Activated CD4-positive, alpha-beta T cell treated with anti-CD3 and anti-CD28 coated beads for 4 hours (primary cell): ENCODE data around the gene SGCD.
"Not testable (repeated sequence)": the region's sequence is repeated elsewhere in the genome, so short reads cannot be mapped to it uniquely, and the experiment has no call there.

ENCODE experiments used
- DNase-seq, 2 donors: peaks; one replicate each; pipeline ENCODE4 v3.0.0-alpha.2; 2020

SGCD gene

DNA sequence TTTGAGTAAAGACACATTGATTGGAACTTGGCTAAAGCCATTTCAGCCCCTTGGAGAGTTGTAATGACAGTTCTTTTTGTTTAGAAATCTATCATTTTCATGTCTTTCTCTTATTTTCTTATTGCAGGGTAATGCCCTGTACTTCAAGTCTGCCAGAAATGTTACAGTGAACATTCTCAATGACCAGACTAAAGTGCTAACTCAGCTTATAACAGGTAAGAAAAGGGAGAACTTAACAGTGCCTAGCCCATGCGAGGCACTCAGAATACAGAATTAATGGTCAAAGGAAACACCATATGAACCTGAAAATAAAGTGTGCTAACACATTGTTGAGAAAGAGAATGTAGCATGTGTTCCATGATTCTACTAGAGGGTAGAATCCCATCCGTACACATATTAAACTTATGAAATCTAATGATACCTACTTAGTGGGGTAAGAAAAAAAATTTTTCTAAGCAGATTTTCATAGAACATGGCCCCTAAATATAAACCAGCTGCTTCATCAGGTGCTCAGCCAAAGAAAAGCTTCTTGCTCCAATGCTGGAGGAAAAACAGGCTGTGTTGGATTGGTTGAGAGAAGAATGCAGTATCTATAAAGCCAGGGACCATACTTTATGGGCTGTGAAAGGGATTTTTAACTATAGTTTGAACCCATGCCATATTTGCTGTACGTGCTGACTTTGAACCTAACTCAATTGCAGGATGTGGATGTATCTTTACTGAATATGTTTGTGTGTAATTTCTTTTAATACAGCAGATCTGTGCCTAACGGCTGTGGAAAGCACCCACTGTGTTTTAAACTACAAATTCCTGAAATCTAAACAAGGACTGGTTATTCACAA, 262.4 kb downstream of the SGCD start:
- DNase-seq, result no peak

DNA sequence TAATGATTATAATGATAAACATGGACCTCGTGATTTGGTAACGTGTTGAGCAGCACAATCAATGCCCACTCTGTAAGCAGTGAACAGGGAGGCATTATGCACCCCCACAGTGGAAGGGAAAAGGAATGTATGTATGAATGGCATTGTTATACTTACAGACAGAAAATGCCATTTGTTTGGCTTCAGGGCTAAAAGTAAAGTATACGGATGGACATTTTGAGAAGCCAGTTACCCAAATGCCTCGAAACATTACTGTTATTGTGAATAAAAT, 262.9 kb downstream of the SGCD start:
- no peak for DNase-seq

DNA sequence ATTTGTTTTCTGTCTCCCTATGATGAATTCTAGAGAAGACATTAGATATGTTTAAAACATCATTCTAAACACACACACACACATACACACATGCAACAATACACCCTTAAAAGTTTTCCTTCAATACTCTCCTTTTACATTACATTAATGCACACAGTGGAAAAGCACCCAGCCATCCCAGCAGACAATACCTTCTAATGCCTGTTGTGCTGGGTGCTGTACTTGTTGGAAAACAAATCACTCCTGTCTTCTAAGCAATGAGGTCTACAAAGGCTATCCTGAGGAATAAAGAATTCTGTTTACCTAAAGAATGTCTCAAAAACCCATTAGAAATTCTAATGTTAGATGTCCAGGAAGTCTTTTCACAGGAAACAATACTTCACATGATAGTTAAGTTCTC, 264.0 kb downstream of the SGCD start:
- DNase-seq, result no peak

DNA sequence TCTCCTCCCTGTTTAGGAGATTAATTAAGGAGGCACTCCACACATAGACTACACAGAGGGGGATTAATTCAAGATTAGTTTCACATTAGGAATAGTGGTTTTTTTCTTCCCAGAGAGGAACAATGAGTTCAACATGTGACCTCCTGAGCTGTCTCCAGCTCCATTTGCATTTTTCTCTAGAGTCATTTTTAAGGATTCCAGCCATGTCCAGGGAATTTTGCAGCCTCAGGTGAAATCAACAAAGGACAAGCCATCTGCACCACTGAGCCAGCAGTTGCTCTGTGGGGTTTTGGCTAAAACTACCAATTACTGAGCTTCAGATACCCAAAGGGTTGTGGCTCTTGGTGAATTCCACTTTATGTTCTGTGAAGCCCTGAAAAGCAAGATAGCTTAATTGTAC, 264.7 kb downstream of the SGCD start:
- no peak for DNase-seq

DNA sequence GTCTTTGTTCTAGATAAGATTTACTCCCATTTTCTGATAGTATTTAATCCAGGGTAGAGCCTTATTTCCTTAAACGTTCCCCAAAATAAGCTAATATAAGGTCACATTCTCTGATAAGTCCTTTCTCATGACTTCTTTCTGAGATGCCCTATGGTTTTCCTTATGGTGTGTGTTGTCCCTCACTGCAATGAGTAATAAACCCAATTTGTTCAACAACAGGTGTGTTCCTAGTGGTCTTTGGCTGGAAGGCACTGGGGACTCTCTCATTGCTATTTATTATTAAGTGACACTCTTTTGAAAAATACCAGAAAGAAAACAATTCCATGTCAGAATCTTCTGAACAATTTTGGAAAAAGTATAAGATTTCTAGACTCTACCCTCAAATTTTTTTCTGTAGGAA, 266.6 kb downstream of the SGCD start:
- no peak for DNase-seq

DNA sequence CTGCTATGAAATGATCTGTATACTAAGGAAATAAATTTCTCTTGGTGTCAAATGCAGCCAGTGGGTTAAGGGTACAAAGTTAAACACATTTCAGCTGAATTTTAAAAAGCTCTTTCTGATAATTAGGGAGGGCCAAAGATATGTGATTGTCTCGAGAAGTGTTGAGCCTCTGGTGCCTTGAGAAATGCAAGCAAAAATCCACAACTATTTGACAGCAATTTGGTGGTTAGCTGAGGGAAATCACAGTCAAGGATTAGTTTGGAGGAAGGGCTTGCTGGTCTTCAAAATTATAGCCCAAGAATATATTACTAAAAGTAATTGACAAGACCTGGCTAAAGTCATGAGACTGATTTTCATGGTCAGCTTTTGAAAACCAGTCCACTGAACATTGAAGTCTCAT, 267.4 kb downstream of the SGCD start:
- DNase-seq, result no peak

DNA sequence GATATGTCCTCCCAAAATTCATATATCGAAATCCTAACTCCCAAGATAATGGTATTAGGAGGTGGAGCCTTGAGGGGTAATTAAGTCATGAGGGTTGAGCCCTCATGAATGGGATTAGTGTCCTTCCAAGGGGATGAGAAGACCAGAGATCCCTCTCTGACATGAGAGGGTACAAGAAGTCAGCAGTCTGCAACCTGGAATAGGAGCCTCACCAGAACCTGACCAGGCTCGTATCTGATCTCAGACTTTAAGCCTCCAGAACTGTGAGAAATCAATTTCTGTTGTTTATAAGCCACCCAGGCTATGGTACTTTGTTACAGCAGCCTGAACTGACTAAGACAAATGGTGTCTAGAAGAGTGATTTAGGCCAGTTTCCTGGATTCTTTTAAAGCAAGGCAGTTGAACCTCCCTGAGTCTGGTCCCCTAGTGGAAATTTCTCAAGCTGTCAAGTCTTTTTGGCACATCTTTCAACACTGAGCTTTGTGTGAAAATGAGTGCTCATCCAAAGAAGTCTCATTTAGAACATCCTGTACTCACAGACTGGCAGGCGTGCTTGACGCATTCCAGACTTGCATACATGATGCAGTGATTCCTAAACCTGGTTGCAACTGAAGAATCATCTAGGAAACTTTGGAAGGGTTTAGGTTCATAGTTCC, 268.3 kb downstream of the SGCD start:
- DNase-seq, result no peak

DNA sequence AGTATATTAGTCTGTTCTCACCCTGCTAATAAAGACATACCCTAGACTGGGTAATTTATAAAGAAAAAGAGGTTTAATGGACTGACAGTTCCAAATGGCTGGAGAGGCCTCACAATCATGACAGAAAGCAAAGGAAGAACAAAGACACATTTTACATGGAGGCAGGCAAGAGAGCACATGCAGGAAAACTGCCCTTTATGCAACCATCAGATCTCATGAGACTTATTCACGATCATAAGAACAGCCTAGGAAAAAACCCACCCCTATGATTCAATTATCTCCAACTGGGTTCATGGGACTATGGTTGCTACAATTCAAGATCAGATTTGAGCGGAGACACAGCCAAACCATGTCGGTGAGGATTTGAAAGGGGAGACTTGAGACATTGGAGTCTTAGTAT, 270.3 kb downstream of the SGCD start:
- DNase-seq, result no peak

DNA sequence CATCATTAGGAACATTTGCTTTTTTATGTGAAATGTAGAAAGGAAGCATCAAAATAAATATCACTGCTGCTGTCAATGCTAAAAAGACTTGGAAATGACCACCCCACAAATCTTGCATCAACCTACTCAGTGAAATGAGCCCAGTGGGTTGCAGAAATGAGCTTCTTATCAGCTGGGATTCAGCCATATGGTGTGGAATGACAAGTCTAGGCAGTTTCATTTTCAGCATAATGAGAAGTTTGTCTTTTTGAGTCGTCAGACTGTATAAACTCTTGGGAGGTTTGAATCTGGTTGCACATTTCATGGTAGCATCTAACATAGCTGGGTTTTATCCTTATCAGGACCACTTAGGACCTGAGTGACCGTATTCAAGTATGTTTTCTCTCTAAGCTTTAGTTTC, 272.0 kb downstream of the SGCD start:
- no peak for DNase-seq

DNA sequence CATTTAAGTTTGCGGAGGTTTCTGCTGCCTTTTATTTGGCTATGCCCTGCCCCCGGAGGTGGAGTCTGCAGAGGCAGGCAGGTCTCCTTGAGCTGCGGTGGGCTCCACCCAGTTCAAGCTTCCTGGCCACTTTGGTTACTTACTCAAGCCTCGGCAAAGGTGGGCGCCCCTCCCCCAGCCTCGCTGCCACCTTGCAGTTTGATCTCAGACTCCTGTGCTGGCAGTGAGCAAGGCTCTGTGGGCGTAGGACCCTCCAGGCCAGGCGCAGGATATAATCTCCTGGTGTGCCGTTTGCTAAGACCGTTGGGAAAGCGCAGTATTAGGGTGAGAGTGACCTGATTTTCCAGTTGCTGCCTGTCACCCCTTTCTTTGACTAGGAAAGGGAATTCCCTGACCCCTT, 283.6 kb downstream of the SGCD start:
- not testable (repeated sequence) for DNase-seq

DNA sequence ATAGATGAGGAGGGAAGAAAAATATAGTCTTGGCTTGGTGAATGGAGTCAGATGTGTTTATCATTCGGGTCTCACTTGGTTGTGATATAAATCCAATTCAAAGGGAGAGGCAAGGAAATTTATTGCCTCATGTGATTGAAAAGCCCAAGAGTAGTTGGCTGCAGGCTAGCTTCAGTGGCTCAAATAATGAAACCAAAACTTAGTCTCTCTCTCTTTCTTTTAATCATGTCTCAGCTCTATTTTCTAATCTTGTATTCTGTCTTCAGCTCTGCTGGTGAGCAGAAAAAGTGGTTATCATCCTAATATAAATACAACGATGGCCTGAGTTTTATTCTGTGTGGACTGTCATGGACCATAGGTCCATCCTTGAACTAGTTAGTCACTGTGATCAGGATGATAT, 288.9 kb downstream of the SGCD start:
- no peak for DNase-seq

DNA sequence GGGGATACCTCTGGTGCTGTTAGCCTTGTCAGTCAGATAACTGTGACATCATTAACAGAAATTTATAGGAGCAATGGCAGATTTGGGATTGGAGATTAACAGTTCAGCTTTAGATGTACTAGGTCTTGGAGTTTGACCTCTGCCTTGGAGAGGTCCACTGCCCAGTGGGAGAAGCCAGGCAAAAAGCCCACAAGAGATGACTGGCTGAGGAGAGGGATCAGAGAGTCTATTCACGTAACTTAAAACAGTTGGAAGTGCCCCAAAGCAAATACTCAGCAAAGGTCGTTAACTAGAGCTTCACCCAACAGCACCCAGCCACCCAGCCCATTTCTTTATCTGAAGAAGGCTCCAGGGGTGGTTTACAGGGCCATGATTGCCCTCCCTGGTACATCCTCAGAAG, 290.5 kb downstream of the SGCD start:
- no peak for DNase-seq

DNA sequence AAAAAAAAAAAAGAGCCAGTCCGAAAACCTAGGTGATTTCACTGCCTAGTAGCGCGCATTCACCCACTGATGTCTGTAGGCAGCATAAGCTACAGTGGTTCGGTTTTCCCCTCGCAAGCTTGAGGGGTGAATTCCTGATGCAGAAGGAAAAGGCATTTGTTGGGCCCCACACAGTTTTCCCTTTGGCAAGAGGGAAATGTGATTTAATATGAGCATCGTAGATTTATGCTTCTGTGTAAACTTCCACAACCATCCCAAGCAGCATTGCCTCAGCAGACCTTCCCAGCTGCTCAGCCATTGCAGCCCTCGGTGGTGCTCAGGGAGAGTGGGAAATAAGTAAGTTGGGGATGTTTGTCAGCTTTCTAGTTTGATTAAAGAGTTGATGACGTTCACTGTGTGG, 291.6 kb downstream of the SGCD start:
- DNase-seq, result no peak

DNA sequence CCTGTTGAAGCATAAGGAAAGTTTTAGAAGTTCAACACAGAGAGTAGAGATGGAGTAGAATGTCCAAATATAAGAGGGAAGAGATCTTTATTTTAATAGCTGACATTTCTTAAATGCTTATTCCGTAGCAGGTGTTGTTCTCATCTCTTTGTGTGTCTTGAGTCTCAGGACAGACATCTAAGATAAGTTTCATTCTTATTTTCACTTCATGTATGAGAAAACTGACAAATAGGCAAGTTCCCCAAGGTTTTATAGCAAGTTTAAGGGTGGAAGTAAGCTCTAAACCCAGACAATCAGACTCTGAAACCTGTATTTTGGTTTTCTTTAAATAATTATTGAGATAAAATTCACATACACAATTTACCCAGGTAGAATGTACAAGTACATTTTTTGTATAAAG, 294.8 kb downstream of the SGCD start:
- no peak for DNase-seq

DNA sequence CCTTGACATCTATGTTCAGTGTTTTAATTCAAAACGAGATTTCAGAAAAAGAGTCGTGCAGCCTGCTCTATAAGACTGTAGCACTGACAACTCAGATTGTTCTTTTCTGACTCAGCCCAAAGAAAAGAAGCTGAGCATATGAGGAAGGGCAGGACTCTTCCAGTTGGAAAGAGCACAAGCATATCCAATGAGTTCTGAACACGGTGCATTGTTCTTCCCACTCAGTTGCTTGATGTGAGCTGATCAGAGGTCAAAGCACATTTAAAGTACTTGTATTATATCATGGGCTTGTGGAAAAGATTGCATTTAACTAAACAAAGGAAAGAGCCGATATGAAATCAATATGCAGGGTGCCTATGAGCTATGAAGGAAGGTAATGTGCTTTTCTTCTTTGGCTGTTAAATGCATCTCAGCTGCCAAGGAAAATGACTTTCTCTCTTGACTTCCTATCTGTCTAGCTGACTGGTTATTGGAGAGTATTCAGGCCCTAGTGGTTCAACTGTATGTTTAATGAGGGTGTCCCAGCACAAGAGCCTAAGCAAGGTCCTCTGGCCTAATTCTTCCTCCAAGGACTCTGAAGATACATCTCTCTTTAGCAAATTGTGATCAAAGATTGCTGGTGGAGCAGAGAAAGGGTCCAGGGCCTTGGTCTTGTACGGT, 296.5 kb downstream of the SGCD start:
- DNase-seq, result no peak

DNA sequence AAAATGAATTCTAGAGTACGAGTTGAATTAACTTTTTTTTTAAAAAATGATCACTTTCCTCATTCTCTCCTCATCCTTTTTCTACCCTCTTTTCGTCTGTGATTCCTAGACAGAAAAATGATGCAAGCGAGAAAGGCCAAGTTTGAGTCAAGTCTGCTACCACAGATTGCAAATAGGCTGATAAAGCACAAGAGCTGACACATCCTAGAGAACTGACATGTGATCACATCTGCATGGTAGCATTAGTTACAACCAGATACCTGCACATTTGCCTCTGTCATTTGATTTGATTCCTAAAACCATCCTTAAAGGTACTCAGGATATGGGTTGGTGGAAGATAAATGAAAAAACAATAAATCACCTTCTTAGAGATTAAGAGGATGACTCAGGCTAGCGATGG, 297.7 kb downstream of the SGCD start:
- no peak for DNase-seq

DNA sequence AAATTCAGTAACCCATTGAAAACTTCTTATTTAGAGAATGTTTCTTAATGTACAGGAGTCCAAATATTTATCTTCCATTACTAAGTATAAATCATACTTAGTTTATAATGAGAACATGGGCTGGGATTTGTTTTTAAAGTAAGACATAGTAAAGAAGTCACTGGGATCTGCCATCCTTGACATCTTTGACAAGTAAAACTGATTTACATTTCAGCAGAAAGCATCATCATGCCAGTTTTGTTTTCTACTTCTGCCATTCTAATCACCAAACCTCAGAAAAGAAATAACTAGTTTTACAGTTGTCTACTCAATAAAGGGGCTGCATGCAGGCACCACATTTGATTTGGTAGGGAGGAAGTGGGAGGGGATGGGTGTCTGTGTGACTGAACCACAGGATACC, 301.5 kb downstream of the SGCD start:
- no peak for DNase-seq

DNA sequence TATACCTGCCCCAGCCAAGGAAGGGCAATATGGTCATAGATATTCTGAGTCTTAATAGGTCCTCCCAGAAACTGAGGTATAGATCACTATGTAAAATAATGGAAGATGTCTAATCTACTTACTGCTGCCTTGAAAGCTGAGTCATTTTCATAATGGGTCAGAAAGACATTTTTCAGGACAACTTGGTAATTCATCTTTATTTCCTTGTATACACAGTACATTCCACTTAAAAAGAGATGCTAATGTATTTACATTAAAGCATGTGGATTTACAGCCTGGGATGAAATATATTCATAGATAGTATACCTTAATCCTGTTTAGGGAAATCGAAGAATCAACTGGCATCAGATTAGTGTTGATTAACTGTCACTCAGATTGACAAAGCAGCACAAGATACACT, 304.0 kb downstream of the SGCD start:
- no peak for DNase-seq

DNA sequence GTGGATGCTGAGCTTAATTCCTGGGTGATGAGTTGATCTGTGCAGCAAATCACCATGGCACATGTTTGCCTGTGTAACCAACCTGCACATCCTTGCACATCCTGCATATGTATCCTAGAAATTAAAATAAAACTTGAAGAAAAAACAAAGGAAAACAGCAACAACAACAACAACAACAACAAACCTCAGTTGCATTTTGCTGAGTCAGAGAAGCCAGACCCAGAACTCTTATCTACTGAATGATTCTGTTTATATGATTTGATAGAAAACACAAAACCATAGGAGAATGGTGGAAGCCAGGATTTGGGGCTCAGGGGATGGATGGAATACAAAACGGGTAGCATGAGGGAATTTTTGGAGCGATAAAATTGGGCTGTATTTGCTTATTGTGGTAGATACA, 307.3 kb downstream of the SGCD start:
- no peak for DNase-seq

DNA sequence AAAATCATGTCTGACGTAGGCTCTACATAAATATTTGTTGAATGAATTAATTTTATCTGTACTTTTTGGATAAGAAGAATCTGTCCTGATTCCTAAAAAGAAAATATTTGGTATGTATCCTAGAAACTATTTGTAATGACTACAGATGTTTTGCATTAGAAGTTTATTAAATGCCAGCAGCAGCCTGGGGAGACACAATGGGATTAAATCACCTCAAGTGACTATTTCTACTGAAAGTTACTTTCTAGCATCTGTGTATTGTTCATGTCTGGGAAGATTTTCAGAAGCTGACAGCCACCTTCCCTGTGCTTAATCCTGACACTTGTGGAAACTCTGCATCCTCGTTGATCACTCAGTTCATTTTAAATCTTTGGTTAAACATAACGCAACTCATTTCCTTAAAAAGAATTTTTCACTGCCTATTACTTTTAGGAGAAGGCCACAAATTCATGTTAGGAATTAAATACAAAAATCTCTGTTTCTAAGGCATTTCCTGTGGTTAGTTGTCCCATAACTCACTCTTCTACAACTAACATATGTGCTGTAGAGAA, 313.8 kb downstream of the SGCD start:
- no peak for DNase-seq

DNA sequence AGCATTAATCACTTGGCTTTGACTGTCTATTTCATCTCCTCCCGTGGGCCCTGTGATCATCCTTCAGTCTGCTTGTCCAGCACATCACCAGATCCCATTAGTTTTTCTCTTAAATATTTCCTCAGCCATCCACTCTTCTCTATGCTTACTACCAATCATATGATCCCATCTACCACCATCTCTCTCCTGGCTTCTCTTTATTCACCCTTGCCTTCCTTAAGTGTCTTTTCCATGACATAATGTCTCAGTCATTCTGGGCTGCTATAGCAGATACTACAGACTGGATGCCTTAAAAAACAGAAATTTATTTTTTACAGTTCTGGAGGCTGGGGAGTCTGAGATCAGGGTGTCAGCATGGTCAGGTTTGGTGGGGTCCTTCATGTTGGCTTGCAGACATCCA, 314.7 kb downstream of the SGCD start:
- DNase-seq, result no peak

DNA sequence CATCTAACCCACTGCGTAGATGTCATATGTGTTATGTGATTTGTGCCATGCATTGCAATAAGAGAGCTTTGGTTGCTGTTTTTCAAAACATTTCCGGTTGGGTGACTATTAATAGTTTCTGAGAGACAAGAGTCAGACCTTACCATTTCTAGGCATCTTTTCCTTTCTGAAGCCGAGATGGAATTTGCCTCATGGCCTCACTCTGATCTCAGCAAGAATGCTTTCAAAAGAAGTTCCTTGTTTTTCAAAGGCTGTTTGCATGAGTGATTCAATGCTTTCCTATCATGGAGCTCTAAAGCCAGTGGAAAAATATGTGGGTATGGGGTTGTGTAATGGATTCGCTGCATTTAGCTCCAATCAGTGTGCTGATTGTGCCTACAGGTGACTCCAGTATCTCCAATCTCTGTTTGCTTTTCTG, 320.1 kb downstream of the SGCD start:
- DNase-seq, result no peak

DNA sequence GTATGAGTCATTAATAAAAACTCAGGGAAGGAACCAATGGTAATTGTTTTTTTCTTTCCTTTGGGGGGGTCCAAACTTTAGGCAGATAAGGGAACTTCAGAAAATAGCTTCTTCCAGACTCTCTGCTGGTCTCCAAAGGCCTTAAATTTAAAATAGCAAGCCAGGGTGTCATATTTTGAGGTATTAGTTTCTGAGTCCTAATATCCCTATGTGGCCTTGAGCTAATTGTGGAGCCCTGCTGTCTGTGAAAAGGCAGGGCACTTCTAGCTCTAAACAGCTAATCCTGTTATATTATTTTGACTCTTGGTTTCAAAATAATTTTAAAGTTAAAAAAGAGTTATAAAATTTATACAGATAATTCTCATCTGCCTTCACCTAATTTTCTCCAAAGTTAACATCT, 327.5 kb downstream of the SGCD start:
- DNase-seq, result no peak

DNA sequence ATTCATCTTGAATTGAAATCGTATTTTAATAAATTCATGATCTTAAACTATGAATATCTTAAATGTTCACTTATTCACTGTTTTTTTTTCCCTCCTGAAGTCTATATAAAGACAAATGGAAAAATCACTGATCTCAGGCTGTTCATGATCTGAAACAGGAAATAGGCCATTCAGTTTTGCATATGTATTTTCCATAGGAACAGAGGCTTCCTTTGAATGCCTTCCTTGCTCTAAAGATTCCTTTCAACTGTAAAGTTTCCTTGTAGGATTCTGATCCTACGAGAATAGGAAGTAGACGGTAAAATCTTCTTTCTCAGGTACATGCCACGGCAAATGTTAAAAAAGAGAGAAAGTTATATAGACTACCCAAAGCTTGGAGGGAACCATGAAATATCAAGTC, 328.8 kb downstream of the SGCD start:
- no peak for DNase-seq
